T-helper 1 cell treated with Interleukin-12 subunit alpha and Interleukin-12 subunit beta and Interleukin-4 antibody, amounts not matched to agents 30 μg/mL and 1 μg/mL, for 36 hours (primary cell): Measurements from ENCODE around the gene IFIH1.

ENCODE experiments used
- H3K27ac Mint-ChIP-seq: one replicate; pipeline ENCODE4 v1.8.0; 2021; ENCODE audit warnings: mild to moderate bottlenecking, mixed read lengths
- H3K27me3 Mint-ChIP-seq: one replicate; pipeline ENCODE4 v1.8.0; 2021; ENCODE audit warnings: low read depth, mixed read lengths
- H3K36me3 Mint-ChIP-seq: one replicate; pipeline ENCODE4 v1.8.0; 2021; ENCODE audit warnings: low read depth, mixed read lengths
- H3K4me1 Mint-ChIP-seq: one replicate; pipeline ENCODE4 v1.8.0; 2021; ENCODE audit warnings: low read depth, mixed read lengths
- H3K4me3 Mint-ChIP-seq: one replicate; pipeline ENCODE4 v1.8.0; 2021; ENCODE audit warnings: mild to moderate bottlenecking, moderate library complexity, mixed read lengths
- H3K9me3 Mint-ChIP-seq: one replicate; pipeline ENCODE4 v1.8.0; 2021; ENCODE audit warnings: mixed read lengths

Gene IFIH1

DNA sequence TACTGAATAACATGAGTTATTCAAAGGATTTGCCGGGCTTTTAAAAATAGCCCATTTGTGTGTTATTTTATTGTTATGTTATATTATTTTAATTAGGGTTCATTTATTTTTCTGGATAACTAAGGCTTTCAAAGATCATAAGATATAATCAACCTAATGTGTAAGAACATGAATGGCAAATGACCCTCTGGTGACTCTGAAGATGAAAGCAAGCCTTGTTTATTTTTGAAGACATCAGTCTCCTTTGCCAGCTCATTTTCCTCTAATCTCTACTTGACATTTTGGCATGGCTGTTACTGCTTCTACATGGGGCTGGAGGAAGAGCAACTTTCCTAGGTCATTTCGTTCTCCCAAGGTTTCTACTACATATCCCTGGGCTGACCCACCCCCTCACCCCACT, 85.8 kb downstream of the IFIH1 start:
- no peaks in the 10 kb centered on the region for H3K36me3 Mint-ChIP-seq
- no peaks in the 10 kb centered on the region for H3K9me3 Mint-ChIP-seq
- no peak overlapping the region for H3K27ac Mint-ChIP-seq

DNA sequence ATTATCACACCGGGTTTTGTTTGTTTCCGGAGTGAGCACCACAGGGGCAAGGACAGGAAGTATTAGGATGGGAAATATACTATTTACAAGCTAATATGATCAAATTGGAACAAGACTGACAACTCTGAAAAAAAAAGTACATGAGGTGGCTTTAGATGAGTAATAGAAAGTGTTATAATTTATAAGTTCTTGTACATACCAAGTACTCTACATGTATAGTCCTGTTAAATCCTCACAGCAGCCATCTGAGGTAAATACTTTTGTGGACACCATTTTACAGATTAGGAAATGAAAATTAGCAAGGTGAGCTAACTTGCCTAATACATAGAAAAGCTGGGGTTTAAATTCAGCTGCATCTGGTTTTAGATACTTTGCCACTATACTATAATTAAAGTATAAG, 86.5 kb downstream of the IFIH1 start:
- Mint-ChIP-seq H3K36me3 (no peaks in the 10 kb centered on the region), H3K27ac (no peak overlapping the region), H3K4me1 (no peaks in the 10 kb centered on the region), H3K9me3 (no peaks in the 10 kb centered on the region), H3K4me3 (no peak overlapping the region), H3K27me3 (peaks cover 44% of the 10 kb centered on the region)

More for the DNA sequence above, 85.8 kb downstream of the IFIH1 start:
- no peak overlapping the region for H3K4me3 Mint-ChIP-seq
- peaks cover 42% of the 10 kb centered on the region for H3K27me3 Mint-ChIP-seq
- H3K4me1 Mint-ChIP-seq, result no peaks in the 10 kb centered on the region

DNA sequence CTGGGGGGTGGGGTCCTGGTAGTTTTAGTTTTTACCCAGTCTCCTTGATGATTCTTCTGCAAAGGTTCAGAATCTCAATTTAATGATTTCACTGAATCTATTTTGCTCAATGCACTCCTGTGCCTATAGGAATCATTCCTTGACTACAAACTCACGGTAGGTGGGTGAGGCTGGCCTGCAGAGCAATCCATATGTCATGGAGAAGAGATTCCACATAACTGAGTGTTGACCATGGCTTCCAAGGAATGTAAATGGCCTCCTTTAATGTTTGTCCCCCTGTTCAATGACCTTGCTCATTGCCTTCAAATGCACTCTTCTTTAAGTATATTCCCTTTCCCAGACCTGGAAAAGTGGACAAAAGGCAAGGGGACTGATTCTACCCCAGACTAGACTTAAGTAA, 87.7 kb downstream of the IFIH1 start:
- Mint-ChIP-seq H3K9me3 (no peaks in the 10 kb centered on the region), H3K4me3 (no peak overlapping the region), H3K4me1 (no peaks in the 10 kb centered on the region), H3K27ac (no peak overlapping the region), H3K36me3 (no peaks in the 10 kb centered on the region), H3K27me3 (peaks cover 45% of the 10 kb centered on the region)

DNA sequence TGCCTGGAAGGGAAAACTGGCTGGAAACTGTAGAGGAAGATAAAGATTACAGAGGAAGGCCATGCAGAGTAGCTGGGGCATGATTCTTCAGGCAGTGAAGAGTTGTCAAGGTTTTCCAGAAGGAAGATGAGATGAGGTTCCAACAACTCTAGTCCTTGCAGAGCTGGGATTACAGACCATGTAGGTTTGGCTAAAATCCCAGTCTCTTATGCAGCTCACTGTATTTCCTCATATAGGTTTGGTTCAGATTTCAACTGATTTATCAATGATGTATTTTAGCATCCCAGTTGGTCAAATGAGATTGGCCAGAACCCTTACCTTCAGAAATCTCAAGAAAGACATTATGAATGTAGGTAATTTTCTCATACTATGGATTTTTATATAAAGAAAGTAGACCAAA, 91.6 kb downstream of the IFIH1 start:
- no peaks in the 10 kb centered on the region for H3K36me3 Mint-ChIP-seq
- no peaks in the 10 kb centered on the region for H3K9me3 Mint-ChIP-seq
- no peak overlapping the region for H3K4me3 Mint-ChIP-seq
- H3K27me3 Mint-ChIP-seq, result peaks cover 65% of the 10 kb centered on the region
- no peak overlapping the region for H3K27ac Mint-ChIP-seq
- no peaks in the 10 kb centered on the region for H3K4me1 Mint-ChIP-seq

DNA sequence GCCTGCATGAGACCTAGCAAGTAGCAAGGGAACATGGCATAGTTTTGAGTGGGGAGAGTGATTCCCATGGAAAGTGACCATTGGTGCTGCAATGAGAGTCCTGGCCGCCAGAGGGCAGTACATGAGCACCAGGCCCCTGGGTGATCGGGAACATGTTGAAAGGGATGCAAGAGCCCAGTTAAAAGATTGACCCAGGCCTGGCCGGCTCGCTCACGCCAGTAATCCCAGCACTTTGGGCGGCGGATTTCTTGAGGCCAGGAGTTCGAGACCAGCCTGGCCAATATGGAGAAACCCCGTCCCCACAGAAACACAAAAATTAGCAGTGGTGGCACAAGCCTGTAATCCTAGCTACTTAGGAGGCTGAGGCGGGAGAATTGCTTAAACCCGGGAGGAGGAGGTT, 97.4 kb downstream of the IFIH1 start:
- peaks cover 64% of the 10 kb centered on the region for H3K27me3 Mint-ChIP-seq
- no peaks in the 10 kb centered on the region for H3K9me3 Mint-ChIP-seq
- no peak overlapping the region for H3K27ac Mint-ChIP-seq
- H3K36me3 Mint-ChIP-seq, result no peaks in the 10 kb centered on the region
- H3K4me1 Mint-ChIP-seq, result no peaks in the 10 kb centered on the region
- H3K4me3 Mint-ChIP-seq, result no peak overlapping the region

DNA sequence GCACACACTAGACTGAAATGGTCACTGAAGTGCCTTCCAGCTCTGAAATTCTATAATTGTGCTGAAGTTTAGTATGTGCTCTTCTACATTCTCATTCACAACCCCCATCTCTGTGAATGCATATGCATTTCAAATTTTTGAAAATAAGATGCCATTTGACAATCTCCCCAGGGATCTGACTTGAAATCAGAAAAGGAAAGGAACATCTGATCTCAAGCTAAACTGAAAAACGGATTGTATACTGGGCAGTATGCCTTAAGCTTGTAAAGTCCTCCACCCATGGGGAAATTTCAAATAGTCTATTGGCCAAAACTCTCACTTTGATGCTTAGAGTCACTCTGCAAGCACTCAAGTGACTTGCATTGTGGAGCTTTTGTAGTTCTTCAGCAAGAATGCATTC, 98.1 kb downstream of the IFIH1 start:
- H3K9me3 Mint-ChIP-seq, result no peaks in the 10 kb centered on the region
- H3K36me3 Mint-ChIP-seq, result no peaks in the 10 kb centered on the region
- H3K27ac Mint-ChIP-seq, result no peak overlapping the region
- no peak overlapping the region for H3K4me3 Mint-ChIP-seq
- no peaks in the 10 kb centered on the region for H3K4me1 Mint-ChIP-seq
- peaks cover 62% of the 10 kb centered on the region for H3K27me3 Mint-ChIP-seq

DNA sequence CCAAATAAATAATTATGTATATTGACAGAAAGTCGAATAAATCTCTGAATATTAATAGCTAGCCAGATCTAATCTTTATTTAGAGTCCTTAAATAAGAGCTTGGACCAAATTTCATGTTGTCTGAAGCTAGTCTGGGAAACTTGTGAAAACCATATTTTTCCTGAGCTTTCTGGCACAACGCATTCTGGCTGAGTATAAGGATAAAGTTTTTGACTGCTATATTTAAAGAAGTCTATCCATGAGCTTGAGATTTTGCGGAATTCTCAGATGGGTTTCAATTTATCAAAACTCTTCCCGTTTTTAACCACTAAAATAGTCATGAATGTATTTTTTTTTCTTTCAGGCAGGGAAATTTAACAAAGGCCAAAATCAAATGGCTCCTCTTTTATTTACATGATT, 99.1 kb downstream of the IFIH1 start:
- H3K36me3 Mint-ChIP-seq, result no peaks in the 10 kb centered on the region

DNA sequence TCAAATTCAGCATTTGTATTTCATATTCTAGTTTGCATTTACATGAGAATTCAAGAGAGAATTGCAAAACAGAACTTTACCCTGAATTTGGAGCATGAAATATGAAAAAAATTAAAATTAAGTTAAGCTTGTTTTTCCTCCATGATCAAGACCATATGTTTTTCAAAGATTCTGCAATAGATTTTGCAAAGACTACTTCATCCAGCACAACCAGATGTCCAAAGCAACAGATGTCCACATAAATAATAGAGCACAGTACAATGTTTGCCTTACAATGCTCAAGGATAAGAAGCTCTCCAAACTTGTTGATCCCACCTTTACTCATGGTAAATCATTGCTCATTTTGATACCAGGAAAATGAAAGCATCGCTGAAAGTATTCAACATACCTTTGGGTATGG, 100.9 kb downstream of the IFIH1 start:
- H3K9me3 Mint-ChIP-seq, result no peaks in the 10 kb centered on the region
- H3K4me3 Mint-ChIP-seq, result no peak overlapping the region
- peaks cover 50% of the 10 kb centered on the region for H3K27me3 Mint-ChIP-seq
- no peak overlapping the region for H3K27ac Mint-ChIP-seq
- no peaks in the 10 kb centered on the region for H3K4me1 Mint-ChIP-seq
- no peaks in the 10 kb centered on the region for H3K36me3 Mint-ChIP-seq

More for the DNA sequence above, 99.1 kb downstream of the IFIH1 start:
- Mint-ChIP-seq H3K9me3 (no peaks in the 10 kb centered on the region), H3K4me3 (no peak overlapping the region), H3K4me1 (no peaks in the 10 kb centered on the region), H3K27ac (no peak overlapping the region), H3K27me3 (peaks cover 60% of the 10 kb centered on the region)
